Measurements from ENCODE around the gene TUFT1. TPM values are rescaled to one million over a fixed set of nuclear protein-coding genes. Genes with fewer than 3 reads are reported as not detected.
A peak's percentile ranks its signal among the peaks of the same experiment; 100 is the strongest.

TUFT1 gene
- total RNA-seq, 2 experiments from 2014 or later: 0.06 to 0.13 TPM

GRCh38 chr1:151585622-151586021 lies 45.5 kb downstream of the TUFT1 start:
- H3K4me2 ChIP-seq (ENCODE audit: low read length): no peak overlapping the region
- DNase-seq (ENCODE audit: low spot score): peak; percentile 28
- no peak overlapping the region for H3K27ac ChIP-seq (ENCODE audit: low read depth, low read length, poor library complexity, severe bottlenecking)
- no peaks in the 10 kb centered on the region for H3K4me1 ChIP-seq (ENCODE audit: insufficient read depth, low read length, poor library complexity, severe bottlenecking)
- TF ChIP-seq CTCF (conservative IDR thresholded peaks at IDR 0.05; ENCODE audit: low read length) (no peak), EZH2phosphoT487 (IDR thresholded peaks at IDR 0.05; ENCODE audit: borderline replicate concordance, low read depth, low read length) (no peak)
- H3K9me3 ChIP-seq (ENCODE audit: low read length): no peaks in the 10 kb centered on the region
- no peaks in the 10 kb centered on the region for H3K36me3 ChIP-seq (ENCODE audit: insufficient read depth, low read length)
- H3K9me2 ChIP-seq (ENCODE audit: insufficient read depth, low read length): no peaks in the 10 kb centered on the region
- H2AFZ ChIP-seq (ENCODE audit: low read length): no peak overlapping the region
- ChIA-PET CTCF (ENCODE audit: unreplicated experiment) (interaction anchor here (0.5 kb wide), 1 partner anchor 25 kb away, joined by 4 read pairs; no protein-coding TSS in a partner anchor), POLR2A (interaction anchor here (0.6 kb wide), 1 partner anchor 37 kb away, joined by 4 read pairs; no protein-coding TSS in a partner anchor)
- no peaks in the 10 kb centered on the region; the same call in 1 of the 2 replicates for H3K79me2 ChIP-seq (ENCODE audit: insufficient read depth, low read depth, low read length)
- no peak overlapping the region for H3K4me3 ChIP-seq (ENCODE audit: low read depth, low read length, poor library complexity, severe bottlenecking)
- BruUV-seq (replicated peaks): no TSS peak
- intact Hi-C loops (cut with micrococcal nuclease; ENCODE audit: unreplicated experiment): no loop called here
- no peaks in the 10 kb centered on the region for H4K20me1 ChIP-seq (ENCODE audit: insufficient read depth, low read length)

DNA sequence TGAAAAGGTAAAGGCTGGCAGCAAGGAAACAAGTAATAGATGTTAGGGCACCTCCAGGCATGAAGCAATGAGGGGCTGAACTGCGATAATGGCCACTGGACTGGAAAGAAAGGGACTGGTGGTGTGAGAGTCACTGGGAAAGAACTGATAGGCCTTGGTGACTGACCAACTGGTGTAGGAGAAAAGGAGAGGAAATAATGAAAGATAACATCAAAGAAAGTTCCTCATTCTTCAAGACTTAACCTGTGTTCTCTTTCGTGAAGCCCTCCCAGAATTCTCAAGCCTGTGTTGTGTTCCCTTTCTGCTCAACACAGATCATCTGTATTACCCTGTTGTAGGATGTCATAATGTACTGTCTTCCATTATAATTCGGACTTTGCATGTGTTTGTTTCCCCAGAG lies 50.9 kb downstream of the TUFT1 start:
- Histone ChIP-seq H3K27ac (ENCODE audit: low read depth, low read length, poor library complexity, severe bottlenecking) (no peak overlapping the region), H3K79me2 (ENCODE audit: insufficient read depth, low read depth, low read length) (no peaks in the 10 kb centered on the region; the same call in 1 of the 2 replicates), H3K36me3 (ENCODE audit: insufficient read depth, low read length) (no peaks in the 10 kb centered on the region), H3K4me1 (ENCODE audit: insufficient read depth, low read length, poor library complexity, severe bottlenecking) (peaks cover 5% of the 10 kb centered on the region), H3K9me2 (ENCODE audit: insufficient read depth, low read length) (no peaks in the 10 kb centered on the region), H4K20me1 (ENCODE audit: insufficient read depth, low read length) (no peaks in the 10 kb centered on the region), H3K9me3 (ENCODE audit: low read length) (no peaks in the 10 kb centered on the region), H3K4me2 (ENCODE audit: low read length) (no peak overlapping the region), H3K4me3 (ENCODE audit: low read depth, low read length, poor library complexity, severe bottlenecking) (no peak overlapping the region), H2AFZ (ENCODE audit: low read length) (no peak overlapping the region)
- ChIA-PET POLR2A (no interaction called here), CTCF (ENCODE audit: unreplicated experiment) (no interaction called here)
- TF ChIP-seq EZH2phosphoT487 (IDR thresholded peaks at IDR 0.05; ENCODE audit: borderline replicate concordance, low read depth, low read length) (no peak), CTCF (conservative IDR thresholded peaks at IDR 0.05; ENCODE audit: low read length) (no peak)
- DNase-seq (ENCODE audit: low spot score): no peak
- no TSS peak for BruUV-seq (replicated peaks)
- intact Hi-C loops (cut with micrococcal nuclease; ENCODE audit: unreplicated experiment): loop anchor here (5.0 kb wide), 1 partner anchor 131 kb away; the partner anchor contains the start of gene RIIAD1

DNA sequence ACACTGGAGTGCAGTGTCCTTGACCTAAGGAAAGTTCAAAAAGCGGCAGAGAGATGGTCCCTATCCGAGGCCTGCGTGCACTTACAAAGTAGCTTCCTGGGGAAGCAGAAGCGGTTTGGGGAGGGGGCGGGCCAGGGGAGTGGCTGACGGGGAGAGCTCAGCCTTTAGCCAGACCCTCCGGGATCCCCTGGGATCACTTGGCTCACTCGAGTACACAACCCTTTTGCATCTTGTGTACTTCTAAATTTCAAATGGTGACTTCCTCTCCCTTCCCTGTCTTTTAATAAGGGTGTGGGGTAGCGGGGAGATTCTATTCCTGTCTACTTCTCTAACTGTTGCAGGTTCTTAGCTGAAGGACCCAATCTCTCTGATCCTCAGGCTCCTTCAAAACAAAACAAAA lies 53.6 kb downstream of the TUFT1 start:
- Histone ChIP-seq H3K79me2 (ENCODE audit: insufficient read depth, low read depth, low read length) (no peaks in the 10 kb centered on the region), H3K27ac (ENCODE audit: low read depth, low read length, poor library complexity, severe bottlenecking) (no peak overlapping the region), H3K9me3 (ENCODE audit: low read length) (no peaks in the 10 kb centered on the region), H3K4me1 (ENCODE audit: insufficient read depth, low read length, poor library complexity, severe bottlenecking) (peaks cover 5% of the 10 kb centered on the region), H3K4me3 (ENCODE audit: low read depth, low read length, poor library complexity, severe bottlenecking) (no peak overlapping the region), H4K20me1 (ENCODE audit: insufficient read depth, low read length) (no peaks in the 10 kb centered on the region), H2AFZ (ENCODE audit: low read length) (peak overlapping the region; percentile 57; the same call in 1 of the 2 replicates), H3K36me3 (ENCODE audit: insufficient read depth, low read length) (no peaks in the 10 kb centered on the region), H3K9me2 (ENCODE audit: insufficient read depth, low read length) (no peaks in the 10 kb centered on the region), H3K4me2 (ENCODE audit: low read length) (peak overlapping the region; percentile 60)
- BruUV-seq (replicated peaks): no TSS peak
- no peak for DNase-seq (ENCODE audit: low spot score)
- CTCF ChIA-PET (ENCODE audit: unreplicated experiment): interaction anchor here (0.5 to 0.6 kb wide), 2 partner anchors 91 to 236 kb away, joined by 5 to 13 read pairs; no protein-coding TSS in a partner anchor
- TF ChIP-seq EZH2phosphoT487 (IDR thresholded peaks at IDR 0.05; ENCODE audit: borderline replicate concordance, low read depth, low read length) (no peak), CTCF (conservative IDR thresholded peaks at IDR 0.05; ENCODE audit: low read length) (no peak)
- POLR2A ChIA-PET: interaction anchor here (0.6 to 0.7 kb wide), 3 partner anchors 10 to 29 kb away, joined by 3 read pairs; no protein-coding TSS in a partner anchor
- intact Hi-C loops (cut with micrococcal nuclease; ENCODE audit: unreplicated experiment): loop anchor here (1.0 to 5.0 kb wide), 4 partner anchors 129 to 243 kb away; partner anchors contain the start of gene RIIAD1
